Thoracic aorta (tissue), 2 donors: ENCODE measurements around the gene HYDIN. TPM values are rescaled to one million over a fixed set of nuclear protein-coding genes. Genes with fewer than 3 reads are reported as not detected.
A peak's percentile ranks its signal among the peaks of the same experiment; 100 is the strongest.
"Not testable (repeated sequence)": the region's sequence is repeated elsewhere in the genome, so short reads cannot be mapped to it uniquely, and the experiment has no call there.

Experiments used
- ATAC-seq: fragments of 150-250 bp; one replicate; pipeline ENCODE4 v1.8.0; 2017; ENCODE audit warnings: low read depth; ENCODE audit not compliant: insufficient number of reproducible peaks, low FRiP score
- DNase-seq: peaks from one replicate; pipeline ENCODE4 v3.0.0-alpha.2; 2020; ENCODE audit warnings: low spot score
- H3K27ac ChIP-seq, 2 donors: fragments of 200-600 bp; sonication (generic); 1 replicate in 1 of 2; 2 replicates in 1 of 2; pipeline ENCODE4 v1.5.1; 2016; ENCODE audit warnings: mild to moderate bottlenecking in 2 of 2, moderate library complexity in 2 of 2
- H3K27me3 ChIP-seq: fragments of 200-600 bp; sonication (generic); replicated peaks from 2 replicates; pipeline ENCODE4 v1.6.0; 2016; ENCODE audit warnings: mild to moderate bottlenecking; ENCODE audit not compliant: insufficient read depth
- H3K36me3 ChIP-seq: fragments of 200-600 bp; sonication (generic); one replicate; pipeline ENCODE4 v1.5.1; 2016
- H3K4me1 ChIP-seq, 2 donors: fragments of 200-600 bp; sonication (generic); 1 replicate in 1 of 2; 2 replicates in 1 of 2; pipeline versions ENCODE4 v1.5.1 to v1.6.0; 2016; ENCODE audit warnings: low read depth in 2 of 2, mild to moderate bottlenecking in 1 of 2; ENCODE audit not compliant: control insufficient read depth in 1 of 2
- H3K4me3 ChIP-seq: fragments of 200-600 bp; sonication (generic); 2 replicates; pipeline ENCODE4 v1.5.1; 2016; ENCODE audit warnings: mild to moderate bottlenecking
- H3K9me3 ChIP-seq: fragments of 200-600 bp; sonication (generic); 2 replicates; pipeline ENCODE4 v1.5.1; 2016
- total RNA-seq, 2 donors: library from RNA; depleted of rRNA; stranded (reverse); fragments of >200 nt; gene quantifications; one replicate each; pipeline versions ENCODE4 v1.1.0 to v1.2.3, GENCODE V29; 2016

Gene HYDIN
- total RNA-seq, 2 donors from 2014 or later, result 4.3 to 5.4 TPM

DNA sequence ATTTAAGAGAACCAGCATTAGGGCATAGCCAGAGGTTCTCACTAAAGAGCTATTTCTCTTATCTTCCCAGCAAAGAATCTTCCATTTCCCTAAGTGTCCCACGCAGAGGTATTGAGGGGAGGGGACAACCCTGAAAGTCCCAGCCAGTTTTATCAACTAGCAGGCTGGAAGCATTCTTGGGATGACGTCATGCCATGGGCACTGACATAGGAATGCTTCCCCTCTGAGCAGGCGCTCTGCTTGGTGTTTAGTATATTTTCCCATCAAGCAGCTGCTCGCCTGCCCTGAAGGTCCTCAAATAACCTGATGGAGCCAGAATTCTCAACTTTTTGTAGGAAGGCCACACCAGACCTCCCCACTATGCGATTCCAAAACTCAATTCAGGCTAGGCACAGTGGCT is 276.7 kb downstream of the HYDIN start:
- ATAC-seq, result peak; percentile 59
- H3K4me3 ChIP-seq, H3K36me3 ChIP-seq, H3K27ac ChIP-seq, DNase-seq, H3K4me1 ChIP-seq, H3K9me3 ChIP-seq, H3K27me3 ChIP-seq: not testable (repeated sequence)

DNA sequence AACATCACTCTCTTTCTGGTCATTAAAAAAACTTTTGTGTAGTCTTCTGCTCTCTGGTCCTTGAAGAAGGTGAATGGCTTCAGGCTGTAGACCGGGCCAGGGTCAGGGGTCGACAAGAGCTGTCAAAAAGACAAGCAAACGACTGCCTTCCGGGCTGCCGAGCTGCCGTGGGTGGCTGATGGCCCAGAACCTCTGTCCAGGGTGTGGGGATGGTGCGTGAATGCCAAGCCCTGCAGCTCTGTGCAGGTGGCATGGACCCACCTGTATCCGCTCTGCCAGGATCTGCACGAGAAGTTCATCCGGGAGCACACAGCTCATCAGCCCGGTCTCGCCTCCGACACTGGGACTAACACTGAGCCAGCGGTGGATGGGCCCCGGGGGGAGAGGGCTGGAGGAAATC is 287.0 kb downstream of the HYDIN start:
- not testable (repeated sequence) for ATAC-seq, H3K4me1 ChIP-seq, H3K27me3 ChIP-seq, H3K27ac ChIP-seq, H3K36me3 ChIP-seq, DNase-seq, H3K4me3 ChIP-seq, H3K9me3 ChIP-seq

DNA sequence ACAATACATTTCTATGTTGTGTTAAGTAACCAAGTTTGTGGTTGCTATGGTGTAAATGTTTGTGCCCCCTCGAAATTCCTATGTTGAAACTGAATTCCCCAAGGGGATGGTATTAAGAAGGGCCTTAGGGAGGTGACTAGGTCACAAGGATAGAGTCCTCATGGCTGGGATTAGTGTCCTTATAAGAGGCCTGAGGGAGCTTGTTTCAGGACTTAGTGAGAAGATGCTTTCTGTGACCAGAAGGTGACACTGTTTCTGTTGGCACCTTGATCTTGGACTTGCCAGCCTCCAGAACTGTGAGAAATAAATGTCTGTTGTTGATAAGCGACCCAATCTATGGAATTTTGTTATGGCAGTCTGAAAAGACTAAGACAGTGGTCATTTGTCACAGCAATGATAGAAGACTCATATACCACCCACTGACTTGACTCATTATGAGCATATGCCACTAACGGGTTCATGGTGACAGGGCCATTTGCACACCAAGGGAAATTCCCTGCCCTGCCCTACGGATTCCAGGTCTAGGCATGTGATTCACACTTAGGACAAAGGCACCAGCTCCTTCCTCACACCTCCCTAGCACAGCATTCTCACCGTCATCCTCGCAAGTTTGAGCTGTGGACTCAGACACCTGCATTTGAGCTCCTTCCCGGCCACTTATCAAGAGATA is 290.7 kb downstream of the HYDIN start:
- not testable (repeated sequence) for ATAC-seq, H3K27ac ChIP-seq, H3K4me3 ChIP-seq, H3K27me3 ChIP-seq, H3K9me3 ChIP-seq, H3K4me1 ChIP-seq, DNase-seq, H3K36me3 ChIP-seq

DNA sequence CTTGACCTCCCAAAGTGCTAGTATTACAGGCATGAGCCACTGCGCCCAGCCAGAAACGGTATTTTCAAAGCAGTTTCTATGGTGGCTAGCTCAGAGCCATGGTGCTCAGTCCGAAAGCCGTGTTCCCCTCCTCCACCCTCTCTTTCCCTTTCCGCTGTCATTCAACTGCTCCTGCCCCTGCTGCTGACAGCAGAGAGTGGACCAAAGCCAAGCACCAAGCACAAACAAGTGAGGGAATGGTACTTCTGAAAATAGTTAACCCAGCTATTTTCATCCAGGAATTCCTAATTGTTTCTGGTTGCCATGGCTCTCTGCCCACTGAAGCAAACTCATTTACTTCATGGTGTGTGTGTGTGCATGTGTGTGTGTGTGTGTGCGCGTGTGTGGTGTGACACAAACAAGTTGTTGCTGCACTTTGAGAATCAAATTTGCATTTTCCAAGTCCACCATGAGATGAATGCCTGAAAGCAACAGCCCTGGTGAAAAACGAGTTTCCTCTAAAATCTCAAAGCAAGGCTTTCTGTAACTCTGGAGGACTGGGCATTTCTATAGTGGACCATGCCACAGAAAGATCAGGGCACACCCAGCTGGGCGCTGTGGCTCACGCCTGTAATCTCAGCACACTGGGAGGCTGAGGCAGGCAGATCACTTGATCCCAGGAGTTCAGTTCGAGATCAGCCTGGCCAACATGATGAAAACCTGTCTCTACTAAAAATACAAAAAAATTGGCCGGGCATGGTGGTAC is 293.6 kb downstream of the HYDIN start:
- H3K27ac ChIP-seq, H3K4me1 ChIP-seq, DNase-seq, H3K4me3 ChIP-seq, H3K27me3 ChIP-seq, H3K9me3 ChIP-seq, H3K36me3 ChIP-seq: not testable (repeated sequence)
- peak; percentile 32 for ATAC-seq

DNA sequence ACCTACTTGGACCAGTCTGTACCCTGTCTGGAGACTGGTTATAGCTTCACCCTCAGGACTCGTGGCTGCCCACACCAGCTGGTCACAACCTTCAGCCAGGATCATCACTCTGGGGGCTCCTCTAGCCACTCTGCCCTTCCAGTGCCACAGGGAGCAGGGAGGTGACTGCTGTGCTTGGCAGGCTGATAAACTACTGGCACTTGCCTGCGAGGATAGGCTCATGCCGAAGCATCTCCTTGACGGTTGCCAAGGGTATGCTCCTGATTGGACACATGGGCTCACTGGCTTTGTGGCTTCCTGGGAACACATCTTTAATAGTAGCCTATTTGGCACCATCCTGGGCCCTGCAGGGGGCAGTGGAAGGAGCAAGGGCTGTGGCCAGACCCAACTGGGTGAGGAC is 295.2 kb downstream of the HYDIN start:
- H3K27ac ChIP-seq, DNase-seq, ATAC-seq, H3K4me3 ChIP-seq, H3K4me1 ChIP-seq, H3K36me3 ChIP-seq, H3K27me3 ChIP-seq, H3K9me3 ChIP-seq: not testable (repeated sequence)

DNA sequence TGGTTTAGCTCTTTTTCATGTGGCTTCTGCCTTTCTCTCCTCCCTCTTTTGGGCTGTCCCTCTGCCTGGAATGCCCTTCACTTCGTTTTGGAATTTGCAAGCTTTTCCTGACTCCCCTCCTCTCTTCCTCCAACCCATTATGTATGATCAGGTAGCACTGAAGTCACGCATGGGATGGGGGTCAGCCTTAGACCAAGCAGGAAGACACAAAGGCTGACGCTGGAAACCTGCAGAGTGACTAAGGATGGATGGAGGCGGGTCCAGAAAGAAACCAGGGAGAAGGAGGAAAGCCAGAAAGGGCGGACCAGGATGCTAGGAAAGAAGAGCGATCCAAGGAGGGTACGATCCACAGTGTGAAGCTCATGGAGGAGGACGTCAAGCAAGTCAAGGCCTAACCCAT is 296.8 kb downstream of the HYDIN start:
- not testable (repeated sequence) for H3K9me3 ChIP-seq, H3K27ac ChIP-seq, H3K27me3 ChIP-seq, H3K36me3 ChIP-seq, ATAC-seq, H3K4me3 ChIP-seq, DNase-seq, H3K4me1 ChIP-seq

DNA sequence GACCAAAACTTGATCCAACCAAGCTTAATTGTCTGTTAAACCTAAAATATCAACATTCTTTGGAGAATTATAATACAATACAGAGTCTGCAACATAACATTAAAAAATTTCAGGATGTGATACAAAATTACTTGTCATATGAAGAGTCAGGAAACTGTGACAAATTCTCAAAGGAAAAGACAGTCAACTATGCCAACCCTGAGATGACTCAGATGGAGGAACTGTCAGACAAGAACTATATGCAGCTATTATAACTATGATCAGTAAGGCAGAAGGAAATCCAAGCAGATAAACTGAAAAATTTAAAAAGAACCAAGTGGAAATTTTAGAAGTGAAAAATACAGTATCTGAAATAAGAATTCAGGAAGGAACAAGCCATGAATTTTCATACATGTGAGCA is 299.8 kb downstream of the HYDIN start:
- H3K4me1 ChIP-seq, H3K36me3 ChIP-seq, H3K27ac ChIP-seq, H3K9me3 ChIP-seq, H3K27me3 ChIP-seq, H3K4me3 ChIP-seq, DNase-seq, ATAC-seq: not testable (repeated sequence)

DNA sequence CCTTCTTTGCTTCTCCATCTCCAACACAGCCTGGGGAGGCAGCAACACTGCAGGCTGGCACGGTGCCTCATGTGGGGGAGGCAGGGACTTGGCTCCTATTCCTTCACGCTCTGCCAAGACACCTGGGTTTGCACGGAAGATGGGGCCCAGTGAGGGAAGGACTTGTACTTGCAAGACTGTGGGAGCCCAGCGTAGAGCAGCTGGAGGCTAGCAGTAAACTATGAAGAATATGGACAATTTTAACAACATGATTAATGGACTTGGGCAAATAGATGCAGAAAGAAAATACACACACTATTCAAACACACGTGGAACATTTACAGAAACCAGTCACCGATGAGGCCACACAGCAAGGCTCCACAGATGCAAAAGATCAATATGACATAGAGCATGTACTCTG is 308.4 kb downstream of the HYDIN start:
- ATAC-seq, H3K27me3 ChIP-seq, H3K4me1 ChIP-seq, H3K27ac ChIP-seq, H3K36me3 ChIP-seq, H3K9me3 ChIP-seq, H3K4me3 ChIP-seq, DNase-seq: not testable (repeated sequence)

DNA sequence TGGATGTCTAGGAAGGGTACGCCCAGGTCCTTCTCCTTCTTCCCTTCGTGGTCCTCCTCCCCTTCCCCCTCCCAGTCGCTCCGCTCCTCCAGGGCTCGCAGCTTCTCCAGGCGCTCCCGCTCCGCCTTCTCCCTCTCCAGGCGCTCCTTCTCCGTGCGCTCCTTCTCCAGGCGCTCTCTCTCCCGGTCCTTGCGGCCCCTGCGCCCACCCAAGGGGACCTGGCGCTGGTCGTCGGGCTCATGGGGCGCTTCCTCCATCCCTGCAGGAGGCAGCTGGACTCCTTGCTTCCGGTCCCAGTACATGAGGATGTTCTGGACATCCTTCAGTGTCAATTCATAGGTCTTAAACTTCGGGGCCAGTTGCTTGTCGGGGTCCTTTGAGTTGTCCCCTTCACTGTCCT is 309.9 kb downstream of the HYDIN start:
- H3K36me3 ChIP-seq, H3K4me3 ChIP-seq, H3K27me3 ChIP-seq, H3K9me3 ChIP-seq, H3K4me1 ChIP-seq, DNase-seq, H3K27ac ChIP-seq, ATAC-seq: not testable (repeated sequence)

DNA sequence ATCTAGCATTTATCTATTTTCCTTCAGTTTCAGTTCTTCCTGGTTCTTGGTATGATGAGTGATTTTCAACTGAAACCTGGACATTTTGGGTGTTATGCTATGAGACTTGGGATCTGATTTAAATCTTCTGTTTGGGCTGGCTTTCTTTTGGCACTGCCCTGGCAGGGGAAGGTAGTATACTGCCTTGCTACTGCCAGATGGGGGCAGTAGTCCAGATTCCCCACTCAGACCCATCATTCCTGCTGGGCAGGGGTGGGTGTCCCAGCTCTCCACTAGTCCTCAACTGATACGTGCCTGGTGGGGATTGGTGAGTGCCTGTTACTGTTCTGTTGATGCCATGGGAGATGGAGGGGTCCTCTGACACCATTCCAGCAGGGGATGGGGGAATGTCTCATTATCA is 342.3 kb downstream of the HYDIN start:
- not testable (repeated sequence) for H3K36me3 ChIP-seq, H3K9me3 ChIP-seq, H3K4me3 ChIP-seq, H3K27ac ChIP-seq, DNase-seq, H3K27me3 ChIP-seq, ATAC-seq, H3K4me1 ChIP-seq

DNA sequence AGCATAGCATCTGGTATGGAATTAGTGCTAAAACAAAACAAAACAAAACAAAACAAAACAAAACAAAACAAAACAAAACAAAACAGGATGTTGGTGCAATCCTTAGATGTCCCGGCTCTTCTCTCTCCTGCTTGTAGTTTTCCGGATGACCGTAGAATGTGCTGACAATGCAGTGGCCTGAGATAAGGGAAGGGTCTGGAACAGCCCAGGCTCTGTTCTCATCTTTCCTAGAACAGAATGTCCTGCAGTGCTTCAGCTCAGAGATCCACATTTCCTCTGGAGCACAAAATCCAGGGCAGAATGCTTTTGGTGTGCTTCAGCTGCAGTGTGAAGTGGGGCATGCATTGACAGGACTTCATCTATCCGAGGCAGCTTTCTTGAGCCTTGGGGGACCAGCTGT is 345.9 kb downstream of the HYDIN start:
- not testable (repeated sequence) for ATAC-seq, H3K4me3 ChIP-seq, H3K36me3 ChIP-seq, DNase-seq, H3K27me3 ChIP-seq, H3K9me3 ChIP-seq, H3K27ac ChIP-seq, H3K4me1 ChIP-seq

DNA sequence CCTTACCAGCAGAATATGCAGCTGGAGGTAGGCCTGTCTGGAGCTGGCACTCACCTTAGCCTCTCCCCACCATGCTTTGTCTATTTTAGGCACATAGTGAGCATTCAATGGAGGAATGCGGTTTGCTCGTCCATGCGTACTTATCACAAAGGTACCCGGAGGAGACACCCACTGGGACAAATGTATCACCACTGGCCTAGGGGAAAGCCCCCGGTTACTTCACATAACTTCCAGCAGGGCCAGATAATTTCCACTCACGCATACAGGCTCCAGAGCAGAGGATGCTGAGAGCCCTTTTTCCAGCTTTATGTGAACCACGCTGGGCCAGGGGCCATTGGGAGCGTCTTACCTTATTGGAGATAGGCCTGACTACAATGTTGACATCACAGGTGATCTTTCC is 348.2 kb downstream of the HYDIN start:
- H3K4me3 ChIP-seq, ATAC-seq, H3K27ac ChIP-seq, H3K9me3 ChIP-seq, H3K36me3 ChIP-seq, DNase-seq, H3K4me1 ChIP-seq, H3K27me3 ChIP-seq: not testable (repeated sequence)

DNA sequence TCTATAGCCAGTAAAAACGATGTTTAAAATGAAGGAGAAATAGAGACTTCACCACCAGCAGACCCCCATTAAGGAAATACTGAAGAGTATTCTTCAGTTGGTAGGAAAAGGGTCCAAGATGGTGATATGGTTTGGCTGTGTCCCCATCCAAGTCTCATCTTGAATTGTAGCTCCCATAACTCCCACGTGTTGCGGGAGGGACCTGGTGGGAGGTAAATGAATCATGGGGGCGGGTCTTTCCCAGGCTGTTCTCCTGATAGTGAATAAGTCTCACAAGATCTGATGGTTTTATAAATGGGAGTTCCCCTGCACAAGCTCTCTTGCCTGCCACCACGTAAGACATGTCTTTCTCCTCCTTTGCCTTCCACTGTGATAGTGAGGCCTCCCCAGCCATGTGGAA is 352.6 kb downstream of the HYDIN start:
- H3K4me3 ChIP-seq, H3K36me3 ChIP-seq, H3K9me3 ChIP-seq, DNase-seq, H3K27ac ChIP-seq, ATAC-seq, H3K27me3 ChIP-seq, H3K4me1 ChIP-seq: not testable (repeated sequence)
